GM12878 (cell line): ENCODE measurements around the gene SLC39A8. TPM values are rescaled to one million over a fixed set of nuclear protein-coding genes. Genes with fewer than 3 reads are reported as not detected.

Source experiments
- ATAC-seq: fragments of 200-7000 bp; cut with Tn5 transposase; 3 replicates; pipeline ENCODE4 v1.9.1; 2020; ENCODE audit warnings: mild to moderate bottlenecking, moderate library complexity
- BruUV-seq: library from RNA; stranded (reverse); fragments of 400-500 nt; replicated peaks from 2 replicates; lab custom pipeline; 2021; lab: Mats Ljungman, UMichigan
- CTCF ChIA-PET: fragments of 300-600 bp; sonication (Branson Sonifier 250); formaldehyde crosslinking; extraction: SDS; loops from one replicate; lab custom pipeline; 2021; ENCODE audit warnings: inconsistent platforms; lab: Yijun Ruan, JAX
- POLR2A ChIA-PET: fragments of 350-600 bp; formaldehyde crosslinking; extraction: SDS; loops from one replicate; lab custom pipeline; 2021; ENCODE audit warnings: inconsistent platforms; lab: Charles Lee
- RAD21 ChIA-PET: fragments of 300-600 bp; sonication (Branson Sonifier 250); formaldehyde crosslinking; loops from one replicate; lab custom pipeline; 2023; ENCODE audit warnings: antibody characterized with exemption; ENCODE audit not compliant: unreplicated experiment; lab: Charles Lee
- SMC1A ChIA-PET: fragments of 300-600 bp; sonication (Branson Sonifier 250); formaldehyde crosslinking; loops from one replicate; lab custom pipeline; 2023; ENCODE audit not compliant: unreplicated experiment, uncharacterized antibody; lab: Charles Lee
- DNase-seq: peaks from one replicate; pipeline ENCODE4 v3.0.0-alpha.2; 2011; ENCODE audit warnings: low read depth, low spot score
- FAIRE-seq: peaks from 3 replicates; lab custom pipeline; 2011; peaks lifted over from hg19 to GRCh38; lab: Jason Lieb, UNC
- H2AFZ ChIP-seq: 2 replicates; pipeline ENCODE4 v1.6.0; 2011; ENCODE audit warnings: low read depth, low read length, control low read depth; ENCODE audit not compliant: control insufficient read depth
- H3K27ac ChIP-seq: 2 replicates; pipeline ENCODE4 v1.5.1; 2011; ENCODE audit warnings: control low read depth; ENCODE audit not compliant: control insufficient read depth, insufficient read depth
- H3K27me3 ChIP-seq, 2 experiments: replicated peaks in 1 of 2; 2 replicates each; pipeline versions ENCODE4 v1.6.0 to v1.6.1; 2011; ENCODE audit warnings: low read length in 1 of 2; ENCODE audit not compliant: control insufficient read depth in 2 of 2, insufficient read depth in 2 of 2
- H3K36me3 ChIP-seq, 2 experiments: 2 replicates each; pipeline ENCODE4 v1.5.1; 2011; ENCODE audit warnings: low read length in 1 of 2; ENCODE audit not compliant: control insufficient read depth in 2 of 2, insufficient read depth in 2 of 2
- H3K4me1 ChIP-seq: 2 replicates; pipeline ENCODE4 v1.6.1; 2011; ENCODE audit warnings: mild to moderate bottlenecking, low read length, moderate library complexity, mixed read lengths; ENCODE audit not compliant: control insufficient read depth, insufficient read depth
- H3K4me2 ChIP-seq: 2 replicates; pipeline ENCODE4 v1.6.0; 2011; ENCODE audit warnings: control low read depth; ENCODE audit not compliant: control insufficient read depth, insufficient read depth
- H3K4me3 ChIP-seq: fragments of 200-600 bp; sonication (generic); 2 replicates; pipeline ENCODE4 v1.5.1; 2016
- H3K79me2 ChIP-seq: 2 replicates; pipeline ENCODE4 v1.6.0; 2011; ENCODE audit warnings: low read length; ENCODE audit not compliant: control insufficient read depth, insufficient read depth
- H3K9ac ChIP-seq: 2 replicates; pipeline ENCODE4 v1.8.0; 2011; ENCODE audit warnings: low read length, control low read depth, mixed read lengths; ENCODE audit not compliant: control insufficient read depth, insufficient read depth
- H3K9me3 ChIP-seq: replicated peaks from 3 replicates; pipeline ENCODE4 v1.5.1; 2011; ENCODE audit warnings: mild to moderate bottlenecking, low read length; ENCODE audit not compliant: control insufficient read depth, insufficient read depth
- H4K20me1 ChIP-seq: 2 replicates; pipeline ENCODE4 v1.6.0; 2011; ENCODE audit not compliant: control insufficient read depth, insufficient read depth
- CEBPB ChIP-seq, 2 experiments: fragments of 150-350 bp in 1 of 2; IDR thresholded peaks; 2 replicates each; pipeline ENCODE4 v1.6.1; 2012 to 2014; ENCODE audit warnings: low read depth in 2 of 2, low read length in 2 of 2, borderline replicate concordance in 1 of 2, inconsistent platforms in 1 of 2
- CHD2 ChIP-seq: IDR thresholded peaks from 2 replicates; pipeline ENCODE4 v1.6.1; 2011; ENCODE audit warnings: low read depth, low read length, improper control_type of control experiment, borderline replicate concordance
- STAT1 ChIP-seq: fragments of 450-650 bp; conservative IDR thresholded peaks from 2 replicates; pipeline ENCODE4 v1.6.1; 2014; ENCODE audit warnings: antibody characterized with exemption, mild to moderate bottlenecking
- WGBS: methylation state at CpG from one replicate; pipeline ENCODE4 v1.1.6; 2016; ENCODE audit warnings: low lambda C conversion rate; ENCODE audit not compliant: insufficient replicate concordance, insufficient coverage; ENCODE audit errors: missing lambda C conversion rate; 5-methylcytosine and 5-hydroxymethylcytosine counted together
- in situ Hi-C: fragments of 300-500 bp; cut with MboI; formaldehyde crosslinking; loops from 9 replicates; pipeline ENCODE4 v1.14.3; 2018; ENCODE audit warnings: mixed read lengths
- intact Hi-C: fragments of 100-400 bp; cut with micrococcal nuclease; formaldehyde crosslinking; loops from one replicate; pipeline ENCODE4 v1.14.2; 2022; ENCODE audit not compliant: unreplicated experiment
- polyA plus RNA-seq, 11 experiments: library from polyadenylated mRNA; depleted of rRNA in 4 of 11; unstranded in 6 of 11; stranded (reverse) in 5 of 11; fragments of >200 nt; fragmentation: Nextera tagmentation in 4 of 11; fragmentation: Illumina TruSeq in 1 of 11; extraction: Ambion mirVana in 4 of 11; extraction: Trizol in 1 of 11; gene quantifications; 1 replicate in 1 of 11; 2 replicates in 10 of 11; pipeline versions ENCODE4 v1.2.1 to v1.2.3, GENCODE V29; 2011 to 2016; ENCODE audit warnings: inconsistent platforms in 2 of 11, missing spikeins in 2 of 11, low read depth in 1 of 11
- total RNA-seq, 4 experiments: library from RNA; depleted of rRNA in 3 of 4; stranded (reverse); fragments of >200 nt in 3 of 4; fragmentation: Illumina TruSeq in 1 of 4; extraction: Trizol in 1 of 4; gene quantifications; 2 replicates each; pipeline versions ENCODE4 v1.2.1 to v1.2.3, GENCODE V29; 2013 to 2021
- TF ChIP-seq, protein P1 (sequence below): fragments of 450-650 bp; IDR thresholded peaks from 2 replicates; pipeline ENCODE4 v1.6.1; 2017; ENCODE audit warnings: mild to moderate bottlenecking, moderate library complexity

The SLC39A8 gene
- total and polyA plus RNA-seq, 10 of the 15 experiments (the other 5 are each of a cell fraction or from before 2014, with no cell fraction given), result 7.9 to 47.8 (median 32.8) TPM

DNA sequence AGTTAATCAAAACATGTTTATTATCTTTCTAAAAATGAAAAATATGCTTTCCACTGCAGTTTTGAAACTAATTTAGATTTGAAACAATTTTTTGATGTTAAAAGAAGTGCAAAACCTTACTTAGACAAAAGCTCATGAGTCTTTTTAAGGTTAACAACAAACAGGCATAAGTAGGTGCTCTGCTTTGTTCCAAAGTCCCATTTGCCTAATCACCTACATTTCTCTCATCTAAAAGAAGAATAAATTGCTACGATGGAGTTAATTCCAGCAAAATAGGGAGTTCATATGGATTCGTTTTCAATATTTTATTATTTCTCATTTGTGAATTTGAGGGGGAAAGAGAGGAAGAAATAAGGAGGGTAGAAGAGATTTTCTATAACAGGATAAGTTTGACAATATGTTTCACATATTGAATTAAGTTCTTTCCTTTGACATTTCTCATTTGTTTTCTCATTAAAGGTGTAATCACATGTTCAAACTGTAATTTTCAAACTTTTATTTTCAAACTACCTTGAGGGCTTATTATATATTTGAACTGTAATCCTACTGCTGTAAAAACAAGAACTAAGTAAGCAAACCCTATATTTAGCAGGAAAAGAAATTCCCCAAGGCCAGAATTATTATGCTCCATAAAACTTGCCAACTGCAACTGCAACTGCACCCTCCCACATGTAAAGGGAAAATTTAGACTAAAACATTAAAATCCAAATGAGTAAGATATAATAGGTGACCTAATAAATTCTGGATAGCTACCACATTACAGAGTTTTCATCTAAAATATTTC, 9.6 kb upstream of the SLC39A8 start (continued):
- TF ChIP-seq CHD2 (no peak), STAT1 (no peak)

DNA sequence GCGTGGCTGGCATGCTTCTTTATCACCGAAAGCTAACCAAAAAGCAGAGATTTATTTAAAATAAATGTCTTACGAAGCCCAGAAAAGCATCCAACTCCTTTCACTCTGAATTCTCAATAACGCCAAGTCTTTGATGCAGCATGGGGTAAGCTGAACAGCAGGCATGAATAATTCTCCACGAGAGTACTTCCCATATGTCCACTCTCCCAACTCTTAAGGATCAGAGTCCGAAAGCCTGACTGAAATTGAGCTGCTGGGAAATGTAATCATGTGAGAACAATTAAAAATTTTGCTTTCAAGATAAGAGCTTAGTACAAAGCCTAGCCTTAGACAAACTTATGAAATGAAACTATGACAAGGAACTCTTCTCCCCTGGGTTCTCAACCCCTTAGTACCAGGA, 7.5 kb upstream of the SLC39A8 start:
- DNase-seq (no peak), FAIRE-seq (no peak)
- no peaks in the 10 kb centered on the region for H3K36me3 ChIP-seq
- no peak overlapping the region for H3K4me2 ChIP-seq
- no peak overlapping the region for H3K4me3 ChIP-seq
- no peak for TF ChIP-seq CEBPB (IDR thresholded peaks at IDR 0.05; ENCODE audit: borderline replicate concordance in 1 of 2, low read depth in 2 of 2, low read length in 2 of 2)
- TF ChIP-seq, protein P1, sequence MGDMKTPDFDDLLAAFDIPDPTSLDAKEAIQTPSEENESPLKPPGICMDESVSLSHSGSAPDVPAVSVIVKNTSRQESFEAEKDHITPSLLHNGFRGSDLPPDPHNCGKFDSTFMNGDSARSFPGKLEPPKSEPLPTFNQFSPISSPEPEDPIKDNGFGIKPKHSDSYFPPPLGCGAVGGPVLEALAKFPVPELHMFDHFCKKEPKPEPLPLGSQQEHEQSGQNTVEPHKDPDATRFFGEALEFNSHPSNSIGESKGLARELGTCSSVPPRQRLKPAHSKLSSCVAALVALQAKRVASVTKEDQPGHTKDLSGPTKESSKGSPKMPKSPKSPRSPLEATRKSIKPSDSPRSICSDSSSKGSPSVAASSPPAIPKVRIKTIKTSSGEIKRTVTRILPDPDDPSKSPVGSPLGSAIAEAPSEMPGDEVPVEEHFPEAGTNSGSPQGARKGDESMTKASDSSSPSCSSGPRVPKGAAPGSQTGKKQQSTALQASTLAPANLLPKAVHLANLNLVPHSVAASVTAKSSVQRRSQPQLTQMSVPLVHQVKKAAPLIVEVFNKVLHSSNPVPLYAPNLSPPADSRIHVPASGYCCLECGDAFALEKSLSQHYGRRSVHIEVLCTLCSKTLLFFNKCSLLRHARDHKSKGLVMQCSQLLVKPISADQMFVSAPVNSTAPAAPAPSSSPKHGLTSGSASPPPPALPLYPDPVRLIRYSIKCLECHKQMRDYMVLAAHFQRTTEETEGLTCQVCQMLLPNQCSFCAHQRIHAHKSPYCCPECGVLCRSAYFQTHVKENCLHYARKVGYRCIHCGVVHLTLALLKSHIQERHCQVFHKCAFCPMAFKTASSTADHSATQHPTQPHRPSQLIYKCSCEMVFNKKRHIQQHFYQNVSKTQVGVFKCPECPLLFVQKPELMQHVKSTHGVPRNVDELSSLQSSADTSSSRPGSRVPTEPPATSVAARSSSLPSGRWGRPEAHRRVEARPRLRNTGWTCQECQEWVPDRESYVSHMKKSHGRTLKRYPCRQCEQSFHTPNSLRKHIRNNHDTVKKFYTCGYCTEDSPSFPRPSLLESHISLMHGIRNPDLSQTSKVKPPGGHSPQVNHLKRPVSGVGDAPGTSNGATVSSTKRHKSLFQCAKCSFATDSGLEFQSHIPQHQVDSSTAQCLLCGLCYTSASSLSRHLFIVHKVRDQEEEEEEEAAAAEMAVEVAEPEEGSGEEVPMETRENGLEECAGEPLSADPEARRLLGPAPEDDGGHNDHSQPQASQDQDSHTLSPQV, result no peak
- TF ChIP-seq, all 136 proteins: peak for 0
- ChIA-PET SMC1A (interaction anchor here (0.6 to 1.4 kb wide), 9 partner anchors 9 to 852 kb away, joined by 3 to 4 read pairs (median 3); no protein-coding TSS in a partner anchor), CTCF (interaction anchor here (0.9 to 1.1 kb wide), 4 partner anchors 7 to 679 kb away, joined by 3 to 7 read pairs (median 3); partner anchors contain the start of gene SLC39A8), RAD21 (interaction anchor here (1.0 kb wide), 1 partner anchor 78 kb away, joined by 6 read pairs; no protein-coding TSS in a partner anchor), POLR2A (no interaction called here)
- BruUV-seq, result no TSS peak
- Histone ChIP-seq H3K27me3 (no peaks in the 10 kb centered on the region), H4K20me1 (no peaks in the 10 kb centered on the region), H3K27ac (no peak overlapping the region), H3K9me3 (no peaks in the 10 kb centered on the region), H2AFZ (no peak overlapping the region), H3K4me1 (no peaks in the 10 kb centered on the region), H3K79me2 (no peaks in the 10 kb centered on the region), H3K9ac (no peak overlapping the region)
- intact Hi-C loops, result no loop called here
- no peak for ATAC-seq
- WGBS, result 56% methylated on average over 6 of the region's 6 CpGs
- in situ Hi-C loops, result no loop called here
